Lower leg skin (tissue), 4 donors: ENCODE measurements around the gene DNAL4. TPM values are rescaled to one million over a fixed set of nuclear protein-coding genes. Genes with fewer than 3 reads are reported as not detected.

ENCODE experiments used
- DNase-seq, 2 donors: peaks; one replicate each; pipeline ENCODE4 v3.0.0-alpha.2; 2019; ENCODE audit warnings: low spot score in 2 of 2
- H3K4me3 ChIP-seq: fragments of 200-600 bp; sonication (generic); 2 replicates; pipeline ENCODE4 v1.5.1; 2017; ENCODE audit warnings: mild to moderate bottlenecking, low read depth; ENCODE audit not compliant: poor library complexity, severe bottlenecking
- CTCF ChIP-seq, 3 donors: fragments of 450-650 bp; IDR thresholded peaks; one replicate each; pipeline ENCODE4 v1.5.1; 2016; ENCODE audit warnings: antibody characterized with exemption in 3 of 3, mild to moderate bottlenecking in 3 of 3, moderate library complexity in 2 of 3
- POLR2A ChIP-seq, 2 donors: fragments of 450-650 bp; IDR thresholded peaks; one replicate each; pipeline ENCODE4 v1.6.1; 2016 to 2017; ENCODE audit warnings: antibody characterized with exemption in 2 of 2, mild to moderate bottlenecking in 1 of 2, moderate library complexity in 1 of 2
- WGBS, 2 donors: methylation state at CpG; one replicate each; pipeline ENCODE4 v1.1.5; 2018; 5-methylcytosine and 5-hydroxymethylcytosine counted together
- intact Hi-C: fragments of 100-400 bp; cut with DNase I; formaldehyde crosslinking; loops from one replicate; pipeline ENCODE4 v1.15.0; 2023; ENCODE audit warnings: low total_unique reads
- total RNA-seq, 4 donors: library from RNA; depleted of rRNA; stranded (reverse); fragments of >200 nt; gene quantifications; one replicate each; pipeline ENCODE4 v1.1.0, GENCODE V29; 2016

DNAL4 gene
- total RNA-seq, 4 donors from 2014 or later, result 15.3 to 24.2 (median 23.7) TPM

GRCh38 chr22:38826801-38827200 is 32.9 kb upstream of the DNAL4 start:
- intact Hi-C loops, result no loop called here
- no peak for DNase-seq
- no peak for TF ChIP-seq POLR2A (IDR thresholded peaks at IDR 0.05)
- TF ChIP-seq CTCF (IDR thresholded peaks at IDR 0.05), result no peak
- H3K4me3 ChIP-seq, result no peak overlapping the region
- WGBS, 2 donors, result 70 to 75% methylated on average over 5 of the region's 5 CpGs

- TF ChIP-seq CTCF (IDR thresholded peaks at IDR 0.05), result no peak
- TF ChIP-seq POLR2A (IDR thresholded peaks at IDR 0.05), result no peak
- WGBS, 2 donors, result 87 to 90% methylated on average over 16 of the region's 16 CpGs
- no peak overlapping the region for H3K4me3 ChIP-seq
- intact Hi-C loops, result no loop called here
- no peak for DNase-seq
These were observed 32.4 kb upstream of the DNAL4 start for GRCh38 chr22:38826386-38826785.

GRCh38 chr22:38824585-38824984 is 30.6 kb upstream of the DNAL4 start:
- no peak for TF ChIP-seq CTCF (IDR thresholded peaks at IDR 0.05)
- no peak for TF ChIP-seq POLR2A (IDR thresholded peaks at IDR 0.05)
- intact Hi-C loops, result no loop called here
- WGBS, 2 donors, result 8 to 10% methylated on average over 3 to 4 of the region's 4 CpGs
- no peak overlapping the region for H3K4me3 ChIP-seq
- DNase-seq, result no peak

GRCh38 chr22:38823637-38824036 is 29.7 kb upstream of the DNAL4 start:
- TF ChIP-seq POLR2A (IDR thresholded peaks at IDR 0.05) (no peak), CTCF (IDR thresholded peaks at IDR 0.05) (no peak)
- H3K4me3 ChIP-seq, result no peak overlapping the region
- WGBS, 2 donors, result 76 to 85% methylated on average over 2 of the region's 2 CpGs
- intact Hi-C loops, result no loop called here
- DNase-seq, result no peak

GRCh38 chr22:38823076-38823475 is 29.1 kb upstream of the DNAL4 start:
- 94 to 100% methylated on average over 3 to 4 of the region's 4 CpGs for WGBS, 2 donors
- intact Hi-C loops, result no loop called here

More at GRCh38 chr22:38823076-38823475, 29.1 kb upstream of the DNAL4 start:
- TF ChIP-seq POLR2A (IDR thresholded peaks at IDR 0.05) (no peak), CTCF (IDR thresholded peaks at IDR 0.05) (no peak)
- DNase-seq, result no peak
- no peak overlapping the region for H3K4me3 ChIP-seq
